ENCODE data around the gene BAIAP2.

The BAIAP2 gene

DNA sequence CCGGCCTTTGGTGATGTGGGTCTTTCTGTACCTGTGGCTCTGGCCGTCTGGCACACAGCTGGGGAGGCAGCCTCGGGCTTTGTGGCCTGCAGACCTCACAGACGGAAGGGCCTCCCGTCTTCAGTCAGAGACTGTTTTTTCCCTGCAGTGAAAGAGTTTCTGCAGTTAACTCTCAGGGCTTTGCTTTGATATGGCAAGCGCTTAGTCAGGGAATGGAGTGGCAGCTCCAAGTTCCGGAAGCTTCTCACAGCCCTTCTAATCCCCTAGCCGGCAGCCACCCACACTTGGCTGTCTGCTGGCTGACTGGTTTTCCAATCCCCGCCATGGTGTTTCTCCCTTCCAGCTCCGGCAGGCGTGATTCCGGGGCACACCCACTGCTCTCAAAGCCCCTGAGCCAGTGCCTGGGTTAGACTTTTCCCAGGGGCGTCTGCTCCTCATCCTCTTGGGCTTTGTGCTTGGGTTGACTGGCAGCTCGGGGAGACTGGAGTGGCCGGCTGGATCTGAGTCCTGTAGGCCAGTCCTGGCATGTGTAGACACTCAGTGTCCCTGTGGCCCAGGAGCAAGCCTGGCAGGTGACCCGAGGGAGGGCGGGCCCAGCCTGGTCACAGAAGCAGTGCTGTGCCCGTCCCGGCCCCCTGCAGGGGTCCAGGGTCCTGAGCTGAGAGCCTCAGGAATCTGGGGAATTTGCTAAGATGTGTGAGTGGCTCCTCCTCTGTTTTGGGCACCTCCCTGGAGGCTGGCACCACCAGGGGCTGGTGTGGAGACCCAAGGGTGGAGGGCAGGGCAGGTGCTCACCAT lies 29.9 kb downstream of the BAIAP2 start:
- no peak for TF ChIP-seq ZNF565 (CRISPR knock-in tag; conservative IDR thresholded peaks at IDR 0.05; ENCODE audit: low read depth)
- TF ChIP-seq, protein P1, sequence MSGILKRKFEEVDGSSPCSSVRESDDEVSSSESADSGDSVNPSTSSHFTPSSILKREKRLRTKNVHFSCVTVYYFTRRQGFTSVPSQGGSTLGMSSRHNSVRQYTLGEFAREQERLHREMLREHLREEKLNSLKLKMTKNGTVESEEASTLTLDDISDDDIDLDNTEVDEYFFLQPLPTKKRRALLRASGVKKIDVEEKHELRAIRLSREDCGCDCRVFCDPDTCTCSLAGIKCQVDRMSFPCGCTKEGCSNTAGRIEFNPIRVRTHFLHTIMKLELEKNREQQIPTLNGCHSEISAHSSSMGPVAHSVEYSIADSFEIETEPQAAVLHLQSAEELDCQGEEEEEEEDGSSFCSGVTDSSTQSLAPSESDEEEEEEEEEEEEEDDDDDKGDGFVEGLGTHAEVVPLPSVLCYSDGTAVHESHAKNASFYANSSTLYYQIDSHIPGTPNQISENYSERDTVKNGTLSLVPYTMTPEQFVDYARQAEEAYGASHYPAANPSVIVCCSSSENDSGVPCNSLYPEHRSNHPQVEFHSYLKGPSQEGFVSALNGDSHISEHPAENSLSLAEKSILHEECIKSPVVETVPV (CRISPR knock-in tag; IDR thresholded peaks at IDR 0.05), result no peak
- TF ChIP-seq OSR1 (CRISPR knock-in tag; IDR thresholded peaks at IDR 0.05), result no peak
- no peak for TF ChIP-seq ARNTL (CRISPR knock-in tag; IDR thresholded peaks at IDR 0.05; ENCODE audit: borderline replicate concordance, low read depth)
- no peak for TF ChIP-seq ZNF70 (CRISPR knock-in tag; IDR thresholded peaks at IDR 0.05)
- TF ChIP-seq, protein P2, sequence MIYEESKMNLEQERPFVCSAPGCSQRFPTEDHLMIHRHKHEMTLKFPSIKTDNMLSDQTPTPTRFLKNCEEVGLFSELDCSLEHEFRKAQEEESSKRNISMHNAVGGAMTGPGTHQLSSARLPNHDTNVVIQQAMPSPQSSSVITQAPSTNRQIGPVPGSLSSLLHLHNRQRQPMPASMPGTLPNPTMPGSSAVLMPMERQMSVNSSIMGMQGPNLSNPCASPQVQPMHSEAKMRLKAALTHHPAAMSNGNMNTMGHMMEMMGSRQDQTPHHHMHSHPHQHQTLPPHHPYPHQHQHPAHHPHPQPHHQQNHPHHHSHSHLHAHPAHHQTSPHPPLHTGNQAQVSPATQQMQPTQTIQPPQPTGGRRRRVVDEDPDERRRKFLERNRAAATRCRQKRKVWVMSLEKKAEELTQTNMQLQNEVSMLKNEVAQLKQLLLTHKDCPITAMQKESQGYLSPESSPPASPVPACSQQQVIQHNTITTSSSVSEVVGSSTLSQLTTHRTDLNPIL (CRISPR knock-in tag; IDR thresholded peaks at IDR 0.05; ENCODE audit: low read depth), result no peak
- no peak for TF ChIP-seq ESRRG (CRISPR knock-in tag; IDR thresholded peaks at IDR 0.05)
- TF ChIP-seq TCF4 (CRISPR knock-in tag; IDR thresholded peaks at IDR 0.05; ENCODE audit: borderline replicate concordance), result no peak
- no peak for TF ChIP-seq RARB (CRISPR knock-in tag; IDR thresholded peaks at IDR 0.05)
- no peak for TF ChIP-seq GLIS3 (CRISPR knock-in tag; IDR thresholded peaks at IDR 0.05)
- TF ChIP-seq BACH2 (CRISPR knock-in tag; IDR thresholded peaks at IDR 0.05; ENCODE audit: borderline replicate concordance), result no peak
- TF ChIP-seq, protein P3, sequence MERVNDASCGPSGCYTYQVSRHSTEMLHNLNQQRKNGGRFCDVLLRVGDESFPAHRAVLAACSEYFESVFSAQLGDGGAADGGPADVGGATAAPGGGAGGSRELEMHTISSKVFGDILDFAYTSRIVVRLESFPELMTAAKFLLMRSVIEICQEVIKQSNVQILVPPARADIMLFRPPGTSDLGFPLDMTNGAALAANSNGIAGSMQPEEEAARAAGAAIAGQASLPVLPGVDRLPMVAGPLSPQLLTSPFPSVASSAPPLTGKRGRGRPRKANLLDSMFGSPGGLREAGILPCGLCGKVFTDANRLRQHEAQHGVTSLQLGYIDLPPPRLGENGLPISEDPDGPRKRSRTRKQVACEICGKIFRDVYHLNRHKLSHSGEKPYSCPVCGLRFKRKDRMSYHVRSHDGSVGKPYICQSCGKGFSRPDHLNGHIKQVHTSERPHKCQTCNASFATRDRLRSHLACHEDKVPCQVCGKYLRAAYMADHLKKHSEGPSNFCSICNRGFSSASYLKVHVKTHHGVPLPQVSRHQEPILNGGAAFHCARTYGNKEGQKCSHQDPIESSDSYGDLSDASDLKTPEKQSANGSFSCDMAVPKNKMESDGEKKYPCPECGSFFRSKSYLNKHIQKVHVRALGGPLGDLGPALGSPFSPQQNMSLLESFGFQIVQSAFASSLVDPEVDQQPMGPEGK (CRISPR knock-in tag; IDR thresholded peaks at IDR 0.05; ENCODE audit: borderline replicate concordance), result no peak
- TF ChIP-seq ZC3H10 (CRISPR knock-in tag; IDR thresholded peaks at IDR 0.05), result no peak
- TF ChIP-seq ZNF8 (CRISPR knock-in tag; IDR thresholded peaks at IDR 0.05), result no peak
- TF ChIP-seq ZFP30 (CRISPR knock-in tag; IDR thresholded peaks at IDR 0.05), result no peak
- ATAC-seq, result no peak

DNA sequence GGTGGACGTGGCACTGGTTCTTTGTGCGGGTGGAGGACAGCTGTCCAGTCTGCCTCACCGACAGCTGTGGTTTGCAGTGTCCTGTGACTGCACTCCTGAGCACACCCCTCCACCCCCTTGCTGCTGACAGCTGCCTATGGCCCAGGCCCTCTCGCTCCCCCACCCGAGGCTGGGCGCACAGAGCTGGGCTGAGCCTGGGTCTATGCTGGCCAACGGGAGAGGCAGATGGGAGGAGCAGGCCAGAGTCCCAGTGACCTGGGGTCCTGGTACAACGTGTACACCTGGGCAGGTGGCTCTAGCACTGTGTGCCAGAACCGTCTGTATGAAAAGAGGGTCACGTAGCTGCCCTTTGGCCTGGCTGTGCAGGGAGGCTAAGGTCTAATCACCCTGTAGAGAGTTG lies 30.5 kb downstream of the BAIAP2 start:
- TF ChIP-seq, protein P2 (CRISPR knock-in tag; IDR thresholded peaks at IDR 0.05; ENCODE audit: low read depth), result no peak
- TF ChIP-seq, protein P3 (CRISPR knock-in tag; IDR thresholded peaks at IDR 0.05; ENCODE audit: borderline replicate concordance), result no peak
- TF ChIP-seq SNAI2 (CRISPR knock-in tag; IDR thresholded peaks at IDR 0.05), result no peak
- TF ChIP-seq, protein P1 (CRISPR knock-in tag; IDR thresholded peaks at IDR 0.05), result no peak
- no peak for TF ChIP-seq ZFP3 (CRISPR knock-in tag; IDR thresholded peaks at IDR 0.05)
- TF ChIP-seq ZNF8 (CRISPR knock-in tag; IDR thresholded peaks at IDR 0.05), result no peak
- TF ChIP-seq ISL1 (CRISPR knock-in tag; IDR thresholded peaks at IDR 0.05), result no peak
- TF ChIP-seq GLIS3 (CRISPR knock-in tag; IDR thresholded peaks at IDR 0.05), result no peak
- no peak for ATAC-seq

DNA sequence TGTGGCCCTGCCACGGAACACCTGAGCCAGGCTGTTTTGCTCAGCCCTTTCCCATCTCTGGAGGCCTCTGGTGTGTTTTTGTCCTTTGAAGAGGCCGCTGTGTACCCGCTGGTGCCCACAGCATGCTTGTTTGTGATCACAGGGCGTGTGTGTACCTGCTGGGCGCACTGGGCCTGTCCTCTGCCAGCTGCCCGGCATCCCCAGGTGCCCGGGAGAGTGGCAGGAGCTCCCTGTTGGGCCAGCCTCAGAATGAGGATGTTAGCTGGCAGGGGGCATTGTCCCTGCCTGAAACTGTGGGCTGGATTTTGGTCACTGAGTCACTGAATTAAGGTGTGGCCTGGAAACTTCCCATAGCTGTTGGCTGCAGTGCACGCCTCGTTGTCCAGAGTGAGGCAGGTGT lies 31.1 kb downstream of the BAIAP2 start:
- no peak for ATAC-seq
- no peak for TF ChIP-seq OSR1 (CRISPR knock-in tag; IDR thresholded peaks at IDR 0.05)
- TF ChIP-seq ISL1 (CRISPR knock-in tag; IDR thresholded peaks at IDR 0.05), result no peak
- TF ChIP-seq, protein P4, sequence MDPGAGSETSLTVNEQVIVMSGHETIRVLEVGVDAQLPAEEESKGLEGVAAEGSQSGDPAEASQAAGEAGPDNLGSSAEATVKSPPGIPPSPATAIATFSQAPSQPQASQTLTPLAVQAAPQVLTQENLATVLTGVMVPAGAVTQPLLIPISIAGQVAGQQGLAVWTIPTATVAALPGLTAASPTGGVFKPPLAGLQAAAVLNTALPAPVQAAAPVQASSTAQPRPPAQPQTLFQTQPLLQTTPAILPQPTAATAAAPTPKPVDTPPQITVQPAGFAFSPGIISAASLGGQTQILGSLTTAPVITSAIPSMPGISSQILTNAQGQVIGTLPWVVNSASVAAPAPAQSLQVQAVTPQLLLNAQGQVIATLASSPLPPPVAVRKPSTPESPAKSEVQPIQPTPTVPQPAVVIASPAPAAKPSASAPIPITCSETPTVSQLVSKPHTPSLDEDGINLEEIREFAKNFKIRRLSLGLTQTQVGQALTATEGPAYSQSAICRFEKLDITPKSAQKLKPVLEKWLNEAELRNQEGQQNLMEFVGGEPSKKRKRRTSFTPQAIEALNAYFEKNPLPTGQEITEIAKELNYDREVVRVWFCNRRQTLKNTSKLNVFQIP (CRISPR knock-in tag; IDR thresholded peaks at IDR 0.05; ENCODE audit: borderline replicate concordance, low read depth), result no peak
- TF ChIP-seq ARNTL (CRISPR knock-in tag; IDR thresholded peaks at IDR 0.05; ENCODE audit: borderline replicate concordance, low read depth), result no peak
- no peak for TF ChIP-seq TCF4 (CRISPR knock-in tag; IDR thresholded peaks at IDR 0.05; ENCODE audit: borderline replicate concordance)
